IMR-90 (cell line): Measurements from ENCODE around the gene CHST3. TPM values are rescaled to one million over a fixed set of nuclear protein-coding genes. Genes with fewer than 3 reads are reported as not detected.

Experiments used
- ATAC-seq: fragments of 200-7000 bp; cut with Tn5 transposase; 2 replicates; pipeline ENCODE4 v1.9.1; 2020; ENCODE audit warnings: low read depth, mild to moderate bottlenecking, moderate library complexity
- BruUV-seq: library from RNA; stranded (reverse); fragments of 400-500 nt; replicated peaks from 2 replicates; lab custom pipeline; 2021; lab: Mats Ljungman, UMichigan
- CTCF ChIA-PET: fragments of 300-600 bp; formaldehyde crosslinking; extraction: SDS; loops from one replicate; lab custom pipeline; 2021; ENCODE audit warnings: antibody characterized with exemption; lab: Yijun Ruan, JAX
- POLR2A ChIA-PET: fragments of 300-600 bp; sonication (Branson Sonifier 250); formaldehyde crosslinking; loops from one replicate; lab custom pipeline; 2022; ENCODE audit warnings: antibody characterized with exemption; ENCODE audit not compliant: unreplicated experiment; lab: Charles Lee
- DNase-seq: peaks from one replicate; pipeline ENCODE4 v3.0.0; 2013
- H2AFZ ChIP-seq: replicated peaks from 2 replicates; pipeline ENCODE3; 2013; ENCODE audit warnings: low read length, mild to moderate bottlenecking; ENCODE audit not compliant: poor library complexity
- H2AK5ac ChIP-seq: 2 replicates; pipeline ENCODE4 v1.6.1; 2013; ENCODE audit warnings: low read depth, low read length, inconsistent platforms
- H2AK9ac ChIP-seq: replicated peaks from 2 replicates; pipeline ENCODE3; 2013; ENCODE audit warnings: mild to moderate bottlenecking, low read depth, low read length, moderate library complexity; ENCODE audit not compliant: poor library complexity
- H2BK120ac ChIP-seq: 2 replicates; pipeline ENCODE4 v1.6.1; 2013; ENCODE audit warnings: low read depth, low read length, inconsistent platforms
- H2BK15ac ChIP-seq: 3 replicates; pipeline ENCODE4 v1.6.1; 2013; ENCODE audit warnings: low read depth, low read length, inconsistent platforms
- H2BK20ac ChIP-seq: 2 replicates; pipeline ENCODE4 v1.6.1; 2013; ENCODE audit warnings: low read depth, mild to moderate bottlenecking, inconsistent platforms, low read length, moderate library complexity
- H2BK5ac ChIP-seq: 2 replicates; pipeline ENCODE4 v1.6.1; 2013; ENCODE audit warnings: mild to moderate bottlenecking, low read depth, low read length, inconsistent platforms; ENCODE audit not compliant: poor library complexity, severe bottlenecking
- H3K14ac ChIP-seq: replicated peaks from 2 replicates; pipeline ENCODE4 v1.6.1; 2013; ENCODE audit warnings: low read depth, low read length, inconsistent platforms
- H3K18ac ChIP-seq: 2 replicates; pipeline ENCODE4 v1.6.1; 2013; ENCODE audit warnings: low read depth, low read length, control low read depth
- H3K23ac ChIP-seq: 2 replicates; pipeline ENCODE4 v1.6.1; 2013; ENCODE audit warnings: low read depth, low read length, inconsistent platforms
- H3K27ac ChIP-seq: 2 replicates; pipeline ENCODE4 v1.5.1; 2013; ENCODE audit warnings: mild to moderate bottlenecking, control low read depth, low read length; ENCODE audit not compliant: insufficient read depth
- H3K27me3 ChIP-seq: 2 replicates; pipeline ENCODE4 v1.6.1; 2013; ENCODE audit warnings: low read length; ENCODE audit not compliant: control insufficient read depth, insufficient read depth
- H3K36me3 ChIP-seq: 2 replicates; pipeline ENCODE4 v1.6.1; 2013; ENCODE audit warnings: low read length, mixed read lengths; ENCODE audit not compliant: control insufficient read depth, insufficient read depth
- H3K4ac ChIP-seq: 2 replicates; pipeline ENCODE4 v1.6.1; 2013; ENCODE audit warnings: low read depth, low read length, inconsistent platforms
- H3K4me1 ChIP-seq: 2 replicates; pipeline ENCODE4 v1.6.1; 2013; ENCODE audit warnings: low read length, mixed read lengths; ENCODE audit not compliant: control insufficient read depth, insufficient read depth
- H3K4me2 ChIP-seq: 2 replicates; pipeline ENCODE4 v1.6.1; 2013; ENCODE audit warnings: low read depth, mild to moderate bottlenecking, control low read depth, low read length, moderate library complexity
- H3K4me3 ChIP-seq: 2 replicates; pipeline ENCODE4 v1.5.1; 2013; ENCODE audit warnings: low read depth, mild to moderate bottlenecking, control low read depth, low read length, moderate library complexity; ENCODE audit not compliant: insufficient read depth
- H3K56ac ChIP-seq: 2 replicates; pipeline ENCODE4 v1.6.1; 2013; ENCODE audit warnings: low read length, inconsistent platforms; ENCODE audit not compliant: insufficient read depth; ENCODE audit errors: extremely low read depth
- H3K79me1 ChIP-seq, 2 experiments: 2 replicates each; pipeline ENCODE4 v1.6.1; 2013; ENCODE audit warnings: low read length in 2 of 2, inconsistent platforms in 1 of 2, low read depth in 1 of 2
- H3K9ac ChIP-seq: 2 replicates; pipeline ENCODE4 v1.6.1; 2013; ENCODE audit warnings: low read depth, low read length, control low read depth
- H3K9me1 ChIP-seq: 2 replicates; pipeline ENCODE4 v1.6.1; 2013; ENCODE audit warnings: low read length, inconsistent platforms; ENCODE audit not compliant: insufficient read depth
- H3K9me3 ChIP-seq: 2 replicates; pipeline ENCODE4 v1.6.1; 2013; ENCODE audit warnings: low read length; ENCODE audit not compliant: control insufficient read depth, insufficient read depth
- H4K20me1 ChIP-seq: 2 replicates; pipeline ENCODE4 v1.6.1; 2013; ENCODE audit warnings: low read length, inconsistent platforms; ENCODE audit not compliant: insufficient read depth
- H4K5ac ChIP-seq: 2 replicates; pipeline ENCODE4 v1.6.1; 2013; ENCODE audit warnings: mild to moderate bottlenecking, low read depth, low read length, control low read depth
- H4K8ac ChIP-seq, 2 experiments: 2 replicates each; pipeline ENCODE4 v1.6.1; 2013; ENCODE audit warnings: low read depth in 2 of 2, low read length in 2 of 2, control low read depth in 1 of 2, inconsistent platforms in 1 of 2
- H4K91ac ChIP-seq: 2 replicates; pipeline ENCODE4 v1.6.1; 2013; ENCODE audit warnings: low read depth, low read length, inconsistent platforms; ENCODE audit not compliant: insufficient read depth
- BHLHE40 ChIP-seq: fragments of 150-350 bp; IDR thresholded peaks from 2 replicates; pipeline ENCODE4 v1.6.1; 2016; ENCODE audit warnings: mild to moderate bottlenecking, low read depth, low read length
- CEBPB ChIP-seq: IDR thresholded peaks from 2 replicates; pipeline ENCODE4 v1.6.1; 2012; ENCODE audit warnings: low read depth, low read length, improper control_type of control experiment
- CHD1 ChIP-seq: IDR thresholded peaks from 2 replicates; pipeline ENCODE4 v1.6.1; 2012; ENCODE audit warnings: low read depth, low read length, improper control_type of control experiment
- CTCF ChIP-seq: conservative IDR thresholded peaks from 2 replicates; pipeline ENCODE4 v1.5.1; 2012; ENCODE audit warnings: mild to moderate bottlenecking, low read depth, low read length, improper control_type of control experiment
- FOS ChIP-seq: fragments of 150-350 bp; IDR thresholded peaks from 2 replicates; pipeline ENCODE4 v1.6.1; 2016; ENCODE audit warnings: low read depth, low read length
- MAFK ChIP-seq: IDR thresholded peaks from 2 replicates; pipeline ENCODE4 v1.6.1; 2012; ENCODE audit warnings: low read depth, low read length, improper control_type of control experiment
- NFE2L2 ChIP-seq: fragments of 150-350 bp; IDR thresholded peaks from 2 replicates; pipeline ENCODE4 v1.6.1; 2016; ENCODE audit warnings: low read depth, mild to moderate bottlenecking, low read length
- POLR2A ChIP-seq: IDR thresholded peaks from 2 replicates; pipeline ENCODE4 v1.6.1; 2012; ENCODE audit warnings: mild to moderate bottlenecking, low read depth, low read length
- RCOR1 ChIP-seq: IDR thresholded peaks from 2 replicates; pipeline ENCODE4 v1.6.1; 2012; ENCODE audit warnings: mild to moderate bottlenecking, low read length, improper control_type of control experiment; ENCODE audit not compliant: insufficient replicate concordance
- SMC3 ChIP-seq: fragments of 150-350 bp; IDR thresholded peaks from 2 replicates; pipeline ENCODE4 v1.6.1; 2016; ENCODE audit warnings: low read depth, mild to moderate bottlenecking, antibody characterized with exemption, low read length, moderate library complexity
- USF2 ChIP-seq: fragments of 150-350 bp; IDR thresholded peaks from 2 replicates; pipeline ENCODE4 v1.6.1; 2017; ENCODE audit warnings: mild to moderate bottlenecking, antibody characterized with exemption, low read length, low read depth
- WGBS, 2 experiments: methylation state at CpG; one replicate each; pipeline versions ENCODE4 v1.1.5 to v1.1.7; 2013; ENCODE audit warnings: missing lambda C conversion rate in 2 of 2; ENCODE audit not compliant: insufficient read length in 1 of 2; ENCODE audit errors: extremely low coverage in 2 of 2; 5-methylcytosine and 5-hydroxymethylcytosine counted together
- dilution Hi-C: fragments of 300-500 bp; cut with HindIII; formaldehyde crosslinking; loops from one replicate; pipeline ENCODE4 v1.14.3; 2018; ENCODE audit warnings: low sequenced_read_pairs; ENCODE audit not compliant: unreplicated experiment
- in situ Hi-C: fragments of 300-500 bp; cut with MboI; formaldehyde crosslinking; loops from 3 replicates; pipeline ENCODE4 v1.14.3; 2019; ENCODE audit warnings: low sequenced_read_pairs, inconsistent platforms, mixed read lengths
- intact Hi-C: fragments of 100-400 bp; cut with micrococcal nuclease; formaldehyde crosslinking; loops from 2 replicates; pipeline ENCODE4 v1.10.0; 2022
- polyA plus RNA-seq, 3 experiments: library from polyadenylated mRNA; depleted of rRNA; stranded (reverse); fragments of >200 nt; gene quantifications; 2 replicates each; pipeline ENCODE4 v1.2.3, GENCODE V29; 2012; ENCODE audit warnings: low replicate concordance in 1 of 3
- total RNA-seq: library from RNA; depleted of rRNA; stranded (reverse); fragments of >200 nt; gene quantifications from 2 replicates; pipeline ENCODE4 v1.2.3, GENCODE V29; 2012

CHST3 gene
- total and polyA plus RNA-seq, 2 of the 4 experiments (the other 2 are of a cell fraction), result 8.6 to 9.0 TPM

DNA sequence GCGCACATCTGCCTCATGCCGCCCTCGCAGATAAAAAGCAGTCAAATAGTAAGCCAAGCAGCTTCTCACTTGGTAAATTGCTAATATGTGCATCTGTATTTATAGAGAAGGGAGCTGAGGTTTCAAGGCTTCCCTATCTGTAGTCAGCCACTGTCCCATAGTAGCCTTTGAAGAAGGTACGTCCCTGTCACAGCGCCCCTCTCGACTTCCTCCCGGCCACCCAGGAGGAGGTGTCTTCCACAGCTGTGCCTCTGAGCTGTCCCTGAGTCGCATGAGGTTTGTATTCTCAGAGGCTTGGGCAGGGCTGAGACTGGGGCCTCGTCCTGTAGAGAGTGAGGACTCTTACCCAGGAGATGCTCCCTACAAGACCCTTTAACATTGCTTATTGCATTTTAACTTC lies 75.2 kb downstream of the CHST3 start:
- Histone ChIP-seq H3K27ac (no peak overlapping the region), H2AFZ (no peak overlapping the region)

More for the DNA sequence above, 75.2 kb downstream of the CHST3 start:
- in situ Hi-C loops, result no loop called here
- H4K5ac ChIP-seq, result no peak overlapping the region
- peaks cover 2% of the 10 kb centered on the region; the same call in 1 of the 2 replicates for H3K27me3 ChIP-seq
- H3K36me3 ChIP-seq, result no peaks in the 10 kb centered on the region
- H3K56ac ChIP-seq, result no peak overlapping the region
- WGBS, 2 experiments, result 38% methylated on average over 4 of the region's 9 CpGs; no CpG with 5 or more reads in 1 of the 2 experiments
- ChIA-PET POLR2A (no interaction called here), CTCF (interaction anchor here (0.6 to 0.9 kb wide), 2 partner anchors 16 to 100 kb away, joined by 3 read pairs; no protein-coding TSS in a partner anchor)
- no peak overlapping the region for H3K18ac ChIP-seq
- intact Hi-C loops, result no loop called here
- no TSS peak for BruUV-seq
- H2BK15ac ChIP-seq, result no peak overlapping the region
- no peaks in the 10 kb centered on the region for H3K79me1 ChIP-seq
- no peaks in the 10 kb centered on the region for H3K9me3 ChIP-seq
- no peak overlapping the region for H3K4me2 ChIP-seq
- no peak overlapping the region for H3K4me3 ChIP-seq
- no peak overlapping the region for H3K14ac ChIP-seq
- H3K9me1 ChIP-seq, result no peaks in the 10 kb centered on the region
- no peaks in the 10 kb centered on the region for H4K20me1 ChIP-seq
- peaks cover 6% of the 10 kb centered on the region for H3K4me1 ChIP-seq
- H2BK5ac ChIP-seq, result no peak overlapping the region
- H2BK120ac ChIP-seq, result no peak overlapping the region
- H2BK20ac ChIP-seq, result no peak overlapping the region
- DNase-seq (no peak), ATAC-seq (no peak)
- H2AK5ac ChIP-seq, result no peak overlapping the region
- H3K9ac ChIP-seq, result no peak overlapping the region
- TF ChIP-seq CEBPB, result no peak
- no peak for TF ChIP-seq RCOR1
- no peak for TF ChIP-seq USF2
- TF ChIP-seq SMC3, result no peak
- TF ChIP-seq MAFK, result no peak
- no peak for TF ChIP-seq NFE2L2
- TF ChIP-seq BHLHE40, result no peak
- TF ChIP-seq POLR2A, result no peak
- TF ChIP-seq CTCF, result no peak
- TF ChIP-seq FOS, result no peak
- no peak for TF ChIP-seq CHD1
- H4K8ac ChIP-seq, result no peak overlapping the region
- no peak overlapping the region for H3K23ac ChIP-seq
- H4K91ac ChIP-seq, result no peak overlapping the region
- no peak overlapping the region for H3K4ac ChIP-seq
- no peak overlapping the region for H2AK9ac ChIP-seq
- dilution Hi-C loops, result no loop called here
